ENCODE measurements around the gene LRCH2. TPM values are rescaled to one million over a fixed set of nuclear protein-coding genes. Genes with fewer than 3 reads are reported as not detected.

LRCH2 gene
- total and polyA plus RNA-seq, 4 experiments from 2014 or later = not detected

DNA sequence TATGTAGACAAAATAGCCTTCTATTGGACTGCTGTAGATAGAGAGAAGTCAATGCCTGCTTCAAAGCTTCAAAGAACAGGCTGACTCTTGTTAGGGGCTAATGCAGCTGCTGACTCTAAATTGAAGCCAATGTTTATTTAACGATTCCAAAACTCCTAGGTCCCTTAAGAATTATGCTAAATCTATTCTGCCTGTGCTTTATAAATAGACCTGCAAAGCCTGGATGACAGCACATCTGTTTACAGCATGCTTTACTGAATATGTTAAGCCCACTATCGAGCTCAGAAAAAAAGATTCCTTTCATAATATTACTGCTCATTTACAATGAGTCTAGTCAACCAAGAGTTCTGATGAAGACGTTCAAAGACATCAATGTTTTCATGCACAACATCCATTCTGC, 99.5 kb downstream of the LRCH2 start:
- no peaks in the 10 kb centered on the region for H3K9me3 ChIP-seq (ENCODE audit: control insufficient read depth in 1 of 2, low read length in 2 of 2)
- no peaks in the 10 kb centered on the region for H3K4me1 Mint-ChIP-seq
- H3K4me1 ChIP-seq (ENCODE audit: insufficient read depth, low read length) = no peaks in the 10 kb centered on the region
- POLR2A ChIA-PET (ENCODE audit: partially characterized antibody) = no interaction called here
- no peaks in the 10 kb centered on the region for H3K36me3 ChIP-seq (ENCODE audit: insufficient read depth, low read length)
- H3K4me3 ChIP-seq (ENCODE audit: low read length in 2 of 2) = no peak overlapping the region
- DNase-seq = no peak
- no peaks in the 10 kb centered on the region for H3K9me3 Mint-ChIP-seq
- no peak overlapping the region for H3K4me3 Mint-ChIP-seq
- CTCF ChIA-PET (ENCODE audit: partially characterized antibody) = no interaction called here
- intact Hi-C loops (cut with micrococcal nuclease) = no loop called here
- no peak overlapping the region for H3K27ac ChIP-seq (ENCODE audit: low read depth, low read length)
- H3K27me3 Mint-ChIP-seq = no peaks in the 10 kb centered on the region
- H3K36me3 Mint-ChIP-seq = no peaks in the 10 kb centered on the region
- no peak overlapping the region for H3K27ac Mint-ChIP-seq
- no peaks in the 10 kb centered on the region for H3K27me3 ChIP-seq (ENCODE audit: insufficient read depth, low read length)

DNA sequence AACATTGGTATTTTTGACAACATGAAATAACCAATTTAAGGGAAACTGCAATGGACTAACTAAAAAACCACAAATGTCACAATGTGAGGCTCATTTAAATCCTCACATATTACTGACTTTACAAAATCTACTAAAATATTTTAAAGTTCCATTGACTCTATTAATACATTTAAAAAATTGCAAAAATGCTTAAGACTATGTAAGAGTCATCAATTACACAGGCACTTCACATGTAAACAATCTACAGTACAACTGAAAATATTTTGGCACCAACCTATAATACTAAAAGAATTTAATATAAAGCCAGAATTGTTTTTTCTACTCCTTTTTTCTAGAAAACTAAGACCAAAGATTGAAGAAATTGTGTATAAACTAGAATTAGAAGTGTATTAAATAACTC, 121.5 kb downstream of the LRCH2 start:
- Mint-ChIP-seq H3K36me3 (no peaks in the 10 kb centered on the region), H3K4me1 (no peaks in the 10 kb centered on the region), H3K4me3 (no peak overlapping the region), H3K27me3 (no peaks in the 10 kb centered on the region), H3K9me3 (peaks cover 0 to 6% (median 0%) of the 10 kb centered on the region in 8 donors), H3K27ac (no peak overlapping the region)
- H3K9me3 ChIP-seq (ENCODE audit: control insufficient read depth in 1 of 2, low read length in 2 of 2) = no peaks in the 10 kb centered on the region
- CTCF ChIA-PET (ENCODE audit: partially characterized antibody) = no interaction called here
- H3K36me3 ChIP-seq (ENCODE audit: insufficient read depth, low read length) = no peaks in the 10 kb centered on the region
- intact Hi-C loops (cut with micrococcal nuclease) = no loop called here
- POLR2A ChIA-PET (ENCODE audit: partially characterized antibody) = no interaction called here
- no peaks in the 10 kb centered on the region for H3K4me1 ChIP-seq (ENCODE audit: insufficient read depth, low read length)
- DNase-seq = no peak
- H3K27me3 ChIP-seq (ENCODE audit: insufficient read depth, low read length) = no peaks in the 10 kb centered on the region
- no peak overlapping the region for H3K4me3 ChIP-seq (ENCODE audit: low read length in 2 of 2)
- H3K27ac ChIP-seq (ENCODE audit: low read depth, low read length) = no peak overlapping the region

DNA sequence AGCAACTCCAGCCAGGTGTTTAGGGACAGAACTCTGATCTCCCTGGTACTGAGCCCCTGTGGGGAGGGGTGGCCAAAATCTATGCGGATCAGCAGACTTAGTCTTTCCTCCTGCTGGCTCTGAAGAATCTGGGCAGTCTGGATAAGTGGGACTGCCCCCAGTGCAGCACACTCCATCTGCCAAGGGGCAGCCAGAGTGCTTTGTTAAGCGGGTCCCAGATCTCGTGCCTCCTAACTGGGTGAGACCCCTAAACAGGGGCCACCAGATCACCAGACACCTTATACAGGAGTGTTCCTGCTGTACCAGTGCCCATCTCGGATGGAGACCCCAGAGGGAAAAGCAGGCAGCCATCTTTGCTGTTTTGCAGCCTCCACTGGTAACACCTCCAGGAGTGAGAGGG, 135.0 kb downstream of the LRCH2 start:
- ChIA-PET CTCF (ENCODE audit: partially characterized antibody) (no interaction called here), POLR2A (ENCODE audit: partially characterized antibody) (no interaction called here)
- no peaks in the 10 kb centered on the region for H3K9me3 ChIP-seq (ENCODE audit: control insufficient read depth in 1 of 2, low read length in 2 of 2)
- no peak overlapping the region for H3K27ac ChIP-seq (ENCODE audit: low read depth, low read length)
- no peaks in the 10 kb centered on the region for H3K27me3 Mint-ChIP-seq
- H3K4me3 ChIP-seq (ENCODE audit: low read length in 2 of 2) = no peak overlapping the region
- H3K4me3 Mint-ChIP-seq = no peak overlapping the region
- H3K36me3 Mint-ChIP-seq = no peaks in the 10 kb centered on the region
- no peak overlapping the region for H3K27ac Mint-ChIP-seq
- H3K4me1 ChIP-seq (ENCODE audit: insufficient read depth, low read length) = no peaks in the 10 kb centered on the region
- DNase-seq = no peak
- no peaks in the 10 kb centered on the region for H3K4me1 Mint-ChIP-seq
- intact Hi-C loops (cut with micrococcal nuclease) = no loop called here
- no peaks in the 10 kb centered on the region for H3K36me3 ChIP-seq (ENCODE audit: insufficient read depth, low read length)
- peaks cover 0 to 7% (median 2%) of the 10 kb centered on the region in 8 donors for H3K9me3 Mint-ChIP-seq
- H3K27me3 ChIP-seq (ENCODE audit: insufficient read depth, low read length) = no peaks in the 10 kb centered on the region

DNA sequence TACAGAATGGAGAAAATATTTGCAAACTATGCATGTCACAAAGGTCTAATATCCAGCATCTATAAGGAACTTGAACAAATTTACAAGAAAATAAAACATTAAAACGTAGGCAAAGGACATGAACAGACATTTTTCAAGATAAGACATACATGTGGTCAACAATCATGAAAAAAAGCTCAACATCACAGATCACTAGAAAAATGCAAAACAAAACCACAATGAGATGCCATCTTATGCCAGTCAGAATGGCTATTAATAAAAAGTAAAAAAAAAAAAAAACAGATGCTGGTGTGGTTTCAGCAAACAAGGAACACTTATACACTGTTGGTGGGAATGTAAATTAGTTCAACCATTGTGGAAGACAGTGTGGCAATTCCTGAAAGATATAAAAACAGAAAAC, 140.7 kb downstream of the LRCH2 start:
- Histone ChIP-seq H3K36me3 (ENCODE audit: insufficient read depth, low read length) (no peaks in the 10 kb centered on the region), H3K27ac (ENCODE audit: low read depth, low read length) (no peak overlapping the region), H3K4me1 (ENCODE audit: insufficient read depth, low read length) (no peaks in the 10 kb centered on the region), H3K4me3 (ENCODE audit: low read length in 2 of 2) (no peak overlapping the region), H3K9me3 (ENCODE audit: control insufficient read depth in 1 of 2, low read length in 2 of 2) (no peaks in the 10 kb centered on the region), H3K27me3 (ENCODE audit: insufficient read depth, low read length) (no peaks in the 10 kb centered on the region)
- ChIA-PET POLR2A (ENCODE audit: partially characterized antibody) (no interaction called here), CTCF (ENCODE audit: partially characterized antibody) (no interaction called here)
- H3K9me3 Mint-ChIP-seq = peaks cover 0 to 4% (median 0%) of the 10 kb centered on the region in 8 donors
- intact Hi-C loops (cut with micrococcal nuclease) = no loop called here
- no peak overlapping the region for H3K4me3 Mint-ChIP-seq
- H3K36me3 Mint-ChIP-seq = no peaks in the 10 kb centered on the region
- no peaks in the 10 kb centered on the region for H3K4me1 Mint-ChIP-seq
- H3K27ac Mint-ChIP-seq = no peak overlapping the region
- H3K27me3 Mint-ChIP-seq = no peaks in the 10 kb centered on the region
- DNase-seq = no peak

DNA sequence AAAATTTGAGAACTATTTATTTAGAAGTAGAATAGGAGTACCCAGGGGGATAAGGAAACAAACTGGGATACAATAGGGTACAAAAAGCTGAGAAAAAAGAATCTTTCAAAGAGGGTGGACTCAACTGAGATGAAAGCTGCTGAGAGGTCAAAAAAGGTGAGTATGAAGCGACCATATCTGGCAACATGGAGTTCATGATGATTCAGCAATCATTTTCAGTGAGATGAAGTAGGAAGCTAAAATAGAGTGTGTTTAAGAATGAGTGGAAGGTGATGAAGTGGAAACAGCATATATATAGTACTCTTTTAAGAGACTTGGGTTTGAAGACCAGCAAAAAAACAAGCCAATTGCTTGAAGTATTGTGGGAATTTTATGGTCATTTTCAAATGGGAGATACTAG, 144.5 kb downstream of the LRCH2 start:
- no peaks in the 10 kb centered on the region for H3K27me3 ChIP-seq (ENCODE audit: insufficient read depth, low read length)
- no peaks in the 10 kb centered on the region for H3K36me3 ChIP-seq (ENCODE audit: insufficient read depth, low read length)
- H3K9me3 ChIP-seq (ENCODE audit: control insufficient read depth in 1 of 2, low read length in 2 of 2) = no peaks in the 10 kb centered on the region
- H3K36me3 Mint-ChIP-seq = no peaks in the 10 kb centered on the region
- H3K4me3 Mint-ChIP-seq = no peak overlapping the region
- H3K4me1 ChIP-seq (ENCODE audit: insufficient read depth, low read length) = no peaks in the 10 kb centered on the region
- ChIA-PET POLR2A (ENCODE audit: partially characterized antibody) (no interaction called here), CTCF (ENCODE audit: partially characterized antibody) (no interaction called here)
- no peaks in the 10 kb centered on the region for H3K4me1 Mint-ChIP-seq
- no peak for DNase-seq
- intact Hi-C loops (cut with micrococcal nuclease) = no loop called here
- H3K27me3 Mint-ChIP-seq = no peaks in the 10 kb centered on the region
- H3K9me3 Mint-ChIP-seq = peaks cover 0 to 4% (median 1%) of the 10 kb centered on the region in 8 donors
- no peak overlapping the region for H3K4me3 ChIP-seq (ENCODE audit: low read length in 2 of 2)
- no peak overlapping the region for H3K27ac Mint-ChIP-seq
- H3K27ac ChIP-seq (ENCODE audit: low read depth, low read length) = no peak overlapping the region

GRCh38 chrX:115068896-115069295, 165.0 kb downstream of the LRCH2 start:
- Histone ChIP-seq H3K36me3 (ENCODE audit: insufficient read depth, low read length) (no peaks in the 10 kb centered on the region), H3K27ac (ENCODE audit: low read depth, low read length) (no peak overlapping the region), H3K4me3 (ENCODE audit: low read length in 2 of 2) (no peak overlapping the region), H3K27me3 (ENCODE audit: insufficient read depth, low read length) (no peaks in the 10 kb centered on the region), H3K4me1 (ENCODE audit: insufficient read depth, low read length) (no peaks in the 10 kb centered on the region), H3K9me3 (ENCODE audit: control insufficient read depth in 1 of 2, low read length in 2 of 2) (no peaks in the 10 kb centered on the region)
- peaks cover 0 to 9% (median 2%) of the 10 kb centered on the region in 8 donors for H3K9me3 Mint-ChIP-seq
- intact Hi-C loops (cut with micrococcal nuclease) = no loop called here
- H3K4me1 Mint-ChIP-seq = no peaks in the 10 kb centered on the region
- no peak for DNase-seq
- H3K27ac Mint-ChIP-seq = no peak overlapping the region
- no peaks in the 10 kb centered on the region for H3K36me3 Mint-ChIP-seq
- POLR2A ChIA-PET (ENCODE audit: partially characterized antibody) = no interaction called here
- no peak overlapping the region for H3K4me3 Mint-ChIP-seq
- no peaks in the 10 kb centered on the region for H3K27me3 Mint-ChIP-seq
- CTCF ChIA-PET (ENCODE audit: partially characterized antibody) = no interaction called here

- Histone ChIP-seq H3K27ac (ENCODE audit: low read depth, low read length) (no peak overlapping the region), H3K4me1 (ENCODE audit: insufficient read depth, low read length) (no peaks in the 10 kb centered on the region), H3K36me3 (ENCODE audit: insufficient read depth, low read length) (no peaks in the 10 kb centered on the region), H3K27me3 (ENCODE audit: insufficient read depth, low read length) (no peaks in the 10 kb centered on the region), H3K9me3 (ENCODE audit: control insufficient read depth in 1 of 2, low read length in 2 of 2) (no peaks in the 10 kb centered on the region), H3K4me3 (ENCODE audit: low read length in 2 of 2) (no peak overlapping the region)
- peaks cover 0 to 9% (median 2%) of the 10 kb centered on the region in 8 donors for H3K9me3 Mint-ChIP-seq
- CTCF ChIA-PET (ENCODE audit: partially characterized antibody) = no interaction called here
- H3K27ac Mint-ChIP-seq = no peak overlapping the region
- H3K27me3 Mint-ChIP-seq = no peaks in the 10 kb centered on the region
- no peak for DNase-seq
- POLR2A ChIA-PET (ENCODE audit: partially characterized antibody) = no interaction called here
- no peaks in the 10 kb centered on the region for H3K4me1 Mint-ChIP-seq
- intact Hi-C loops (cut with micrococcal nuclease) = no loop called here
- H3K36me3 Mint-ChIP-seq = no peaks in the 10 kb centered on the region
- H3K4me3 Mint-ChIP-seq = no peak overlapping the region
These were observed 166.1 kb downstream of the LRCH2 start for GRCh38 chrX:115067812-115068211.

DNA sequence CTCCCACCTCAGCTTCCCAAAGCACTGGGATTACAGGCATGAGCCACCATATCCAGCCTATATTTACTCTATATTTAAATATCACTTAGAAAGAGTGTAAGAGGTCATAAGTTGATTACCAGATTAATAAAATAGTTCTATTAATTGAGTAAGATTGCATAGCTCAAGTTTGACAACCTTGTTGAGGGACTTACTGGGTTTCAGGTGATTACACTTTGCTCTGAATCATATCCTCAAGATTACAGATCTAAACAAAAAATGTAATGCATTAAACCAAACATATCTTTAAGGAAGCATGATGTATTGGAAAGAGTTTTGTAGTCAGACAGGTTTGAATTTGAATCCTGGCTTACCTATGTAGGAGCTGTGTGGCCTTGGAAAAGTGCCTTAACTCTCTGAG, 168.6 kb downstream of the LRCH2 start:
- Mint-ChIP-seq H3K9me3 (peaks cover 0 to 11% (median 4%) of the 10 kb centered on the region in 8 donors), H3K36me3 (no peaks in the 10 kb centered on the region), H3K4me1 (no peaks in the 10 kb centered on the region), H3K27ac (no peak overlapping the region), H3K4me3 (no peak overlapping the region), H3K27me3 (no peaks in the 10 kb centered on the region)
- Histone ChIP-seq H3K9me3 (ENCODE audit: control insufficient read depth in 1 of 2, low read length in 2 of 2) (no peaks in the 10 kb centered on the region), H3K27me3 (ENCODE audit: insufficient read depth, low read length) (no peaks in the 10 kb centered on the region), H3K4me1 (ENCODE audit: insufficient read depth, low read length) (no peaks in the 10 kb centered on the region), H3K4me3 (ENCODE audit: low read length in 2 of 2) (no peak overlapping the region), H3K27ac (ENCODE audit: low read depth, low read length) (no peak overlapping the region), H3K36me3 (ENCODE audit: insufficient read depth, low read length) (no peaks in the 10 kb centered on the region)
- intact Hi-C loops (cut with micrococcal nuclease) = no loop called here
- POLR2A ChIA-PET (ENCODE audit: partially characterized antibody) = no interaction called here
- CTCF ChIA-PET (ENCODE audit: partially characterized antibody) = no interaction called here
- no peak for DNase-seq

All from CD4-positive, alpha-beta memory T cell (primary cell).